D721Med (cell line): ENCODE data around the gene KLRF1.

Source experiments
- DNase-seq: peaks from one replicate; pipeline ENCODE4 v3.0.0; 2011; ENCODE audit warnings: low spot score; ENCODE audit not compliant: insufficient read length
- FAIRE-seq: peaks from 2 replicates; lab custom pipeline; 2011; peaks lifted over from hg19 to GRCh38; lab: Jason Lieb, UNC
- TF ChIP-seq, protein P1 (sequence below): IDR thresholded peaks from 2 replicates; pipeline ENCODE4 v1.5.1; 2012; ENCODE audit warnings: mild to moderate bottlenecking, control low read depth; ENCODE audit not compliant: insufficient read depth; ENCODE audit errors: missing control alignments

KLRF1 gene

DNA sequence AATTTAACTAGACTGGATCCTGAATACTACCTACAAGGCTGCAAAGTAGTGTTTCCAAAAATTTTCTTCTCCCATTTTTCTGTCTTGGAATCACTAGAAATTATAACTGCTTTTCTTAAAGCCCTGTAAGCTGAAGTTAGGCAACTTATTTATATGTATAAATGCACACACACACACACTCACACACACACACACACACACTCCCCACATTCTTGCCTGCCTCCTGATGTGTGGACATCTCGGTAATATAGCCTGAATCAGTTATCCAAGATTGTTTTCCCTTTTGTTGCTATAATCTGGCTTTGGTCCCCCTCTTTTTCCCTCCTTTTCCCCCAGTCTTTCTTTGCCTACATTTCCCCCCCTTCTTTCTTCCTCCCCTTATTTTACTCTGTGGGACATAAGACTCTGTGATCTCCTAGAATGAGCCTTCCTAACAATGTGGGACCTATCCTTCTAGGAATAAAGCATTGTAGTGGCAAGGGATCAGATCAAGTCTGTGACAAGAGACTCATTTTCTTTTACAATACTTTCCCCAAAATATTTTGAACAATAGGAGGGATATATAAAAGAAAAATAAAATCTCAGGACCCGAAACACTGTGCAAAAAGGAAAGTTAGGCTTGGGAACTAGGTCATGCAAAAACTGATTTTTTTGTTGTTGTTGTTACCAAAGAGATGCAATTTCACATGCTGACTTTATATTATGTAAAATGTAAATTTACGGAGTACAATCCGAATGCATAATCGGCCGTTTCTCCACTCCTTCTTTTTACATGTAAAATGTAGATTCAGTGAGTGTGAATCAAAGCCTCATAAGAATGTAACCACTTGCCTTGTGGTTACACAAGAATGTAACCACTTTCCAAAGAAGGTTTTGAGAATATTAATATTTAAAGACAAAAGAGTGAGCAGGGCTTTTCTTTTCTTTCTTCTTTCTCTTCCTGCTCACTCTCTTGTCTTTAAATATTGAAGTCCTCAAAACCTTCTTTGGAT is 40.3 kb upstream of the KLRF1 start:
- TF ChIP-seq, protein P1, sequence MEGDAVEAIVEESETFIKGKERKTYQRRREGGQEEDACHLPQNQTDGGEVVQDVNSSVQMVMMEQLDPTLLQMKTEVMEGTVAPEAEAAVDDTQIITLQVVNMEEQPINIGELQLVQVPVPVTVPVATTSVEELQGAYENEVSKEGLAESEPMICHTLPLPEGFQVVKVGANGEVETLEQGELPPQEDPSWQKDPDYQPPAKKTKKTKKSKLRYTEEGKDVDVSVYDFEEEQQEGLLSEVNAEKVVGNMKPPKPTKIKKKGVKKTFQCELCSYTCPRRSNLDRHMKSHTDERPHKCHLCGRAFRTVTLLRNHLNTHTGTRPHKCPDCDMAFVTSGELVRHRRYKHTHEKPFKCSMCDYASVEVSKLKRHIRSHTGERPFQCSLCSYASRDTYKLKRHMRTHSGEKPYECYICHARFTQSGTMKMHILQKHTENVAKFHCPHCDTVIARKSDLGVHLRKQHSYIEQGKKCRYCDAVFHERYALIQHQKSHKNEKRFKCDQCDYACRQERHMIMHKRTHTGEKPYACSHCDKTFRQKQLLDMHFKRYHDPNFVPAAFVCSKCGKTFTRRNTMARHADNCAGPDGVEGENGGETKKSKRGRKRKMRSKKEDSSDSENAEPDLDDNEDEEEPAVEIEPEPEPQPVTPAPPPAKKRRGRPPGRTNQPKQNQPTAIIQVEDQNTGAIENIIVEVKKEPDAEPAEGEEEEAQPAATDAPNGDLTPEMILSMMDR: no peak
- no peak for DNase-seq
- FAIRE-seq: no peak

DNA sequence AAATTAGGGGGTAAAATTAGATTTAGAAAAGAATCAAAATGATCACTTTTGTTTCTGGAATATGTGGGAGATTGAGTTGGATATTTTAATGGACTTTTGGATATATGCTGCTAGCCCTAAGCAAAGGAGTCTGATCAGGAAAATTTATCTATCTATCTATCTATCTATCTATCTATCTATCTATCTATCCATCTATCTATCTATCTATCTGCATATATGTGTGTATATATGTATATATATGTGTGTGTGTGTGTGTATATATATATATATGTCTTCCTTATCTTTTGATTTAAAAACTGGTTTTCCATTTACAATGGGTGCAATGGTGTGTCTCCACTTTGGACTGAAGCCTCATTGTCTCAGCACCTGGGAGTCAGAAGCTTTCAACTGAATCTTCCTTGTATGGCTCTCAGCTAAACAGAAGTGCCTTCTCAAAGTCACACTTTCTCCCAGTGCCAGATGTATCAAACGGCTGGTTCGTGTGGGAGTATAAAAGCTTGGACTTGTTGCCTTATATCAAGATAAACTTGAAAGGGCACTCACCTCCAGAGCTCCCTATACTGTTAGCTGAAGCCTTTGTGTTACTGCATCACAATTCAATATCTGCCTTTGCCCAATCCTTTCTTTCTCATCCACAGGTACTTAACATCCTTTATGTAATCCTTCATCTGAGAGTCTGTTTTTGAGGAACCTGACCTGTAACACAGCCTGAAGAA is 34.9 kb upstream of the KLRF1 start:
- TF ChIP-seq, protein P1: no peak
- DNase-seq (no peak), FAIRE-seq (no peak)

DNA sequence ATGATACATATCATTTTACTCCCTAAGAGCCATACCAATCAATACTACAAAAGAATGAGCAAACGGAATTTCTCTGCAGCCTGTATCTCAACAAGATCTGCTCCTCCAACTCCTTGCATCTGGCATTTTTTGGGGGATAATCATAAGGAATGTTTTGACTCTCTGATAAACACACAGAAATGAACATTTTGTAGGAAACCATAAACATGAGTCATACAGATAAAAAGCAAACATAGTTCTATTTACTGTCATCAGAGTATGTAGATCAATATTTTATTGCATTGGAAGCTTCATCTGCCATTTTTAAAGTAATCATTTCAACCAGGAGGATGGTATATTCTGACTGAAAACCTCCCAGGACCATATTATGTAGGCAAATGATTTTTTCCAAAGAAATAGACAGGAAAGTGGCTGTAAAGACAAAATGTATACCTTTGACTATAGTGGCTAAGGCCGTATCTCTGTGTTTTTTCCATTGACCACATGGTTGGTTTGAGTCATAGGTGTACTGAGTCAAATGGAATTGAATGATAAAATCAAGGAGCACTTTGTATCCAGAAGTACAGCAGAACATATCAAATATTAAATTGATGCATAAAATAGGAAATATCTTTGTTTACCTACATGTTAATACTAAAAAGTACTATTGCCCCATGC is 34.2 kb upstream of the KLRF1 start:
- FAIRE-seq (no peak), DNase-seq (no peak)
- TF ChIP-seq, protein P1: no peak

DNA sequence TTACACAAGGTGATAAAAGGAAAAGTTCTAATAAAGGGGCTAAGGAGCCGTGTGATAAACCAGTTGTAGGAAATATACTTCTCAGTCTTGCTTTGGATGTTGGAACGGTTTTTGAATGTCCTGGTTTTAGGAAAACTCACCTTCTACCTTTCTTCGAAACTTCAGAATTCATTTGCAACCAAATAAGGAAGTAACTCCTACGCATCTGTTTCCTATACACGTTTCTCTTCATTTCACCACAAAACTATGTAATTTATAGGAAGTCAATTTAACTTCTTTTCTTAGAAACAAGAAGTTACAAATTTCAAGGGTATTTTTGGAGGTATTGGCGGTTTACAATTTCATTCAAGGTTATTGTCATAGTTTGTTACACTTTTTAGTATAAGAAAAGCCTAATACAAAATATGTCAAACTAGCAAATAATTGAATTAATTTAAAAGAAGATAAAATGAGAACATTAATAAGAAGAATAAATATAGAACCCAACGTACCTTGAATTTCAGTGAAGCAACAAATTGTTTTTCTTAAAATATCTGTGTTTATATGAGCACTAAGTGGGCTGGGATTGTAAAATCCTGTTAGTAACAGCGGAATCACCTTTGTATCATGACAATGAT is 33.4 kb upstream of the KLRF1 start:
- no peak for FAIRE-seq
- TF ChIP-seq, protein P1: no peak
- DNase-seq: no peak

DNA sequence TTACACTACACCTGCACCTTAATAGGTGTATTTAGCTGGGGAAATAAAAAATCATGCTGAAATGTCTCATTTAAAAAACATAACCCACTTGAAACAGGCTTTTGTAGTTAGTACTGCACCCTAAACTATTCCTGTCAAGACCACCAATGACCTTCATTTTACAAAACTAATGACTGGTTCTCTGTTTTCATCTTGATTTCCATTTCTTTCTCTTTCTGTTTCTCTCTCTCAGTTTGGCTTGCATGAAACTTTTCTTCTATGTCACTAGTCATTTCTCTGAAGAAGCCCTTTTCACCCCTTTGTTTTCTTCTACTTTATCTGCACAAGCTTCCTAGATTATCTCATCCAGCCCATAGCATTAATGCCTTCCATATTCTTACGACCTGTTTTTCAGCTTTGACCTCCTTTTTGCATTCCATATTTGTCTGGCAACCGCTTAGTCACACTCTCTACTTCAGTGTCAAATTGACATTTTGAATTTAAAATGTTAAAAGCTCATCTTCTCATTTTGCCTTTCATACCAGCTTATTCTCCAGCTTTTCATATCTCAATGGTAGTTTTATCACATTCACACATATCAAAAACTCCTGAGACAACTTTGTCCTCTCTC is 32.7 kb upstream of the KLRF1 start:
- DNase-seq (no peak), FAIRE-seq (no peak)
- TF ChIP-seq, protein P1: no peak

DNA sequence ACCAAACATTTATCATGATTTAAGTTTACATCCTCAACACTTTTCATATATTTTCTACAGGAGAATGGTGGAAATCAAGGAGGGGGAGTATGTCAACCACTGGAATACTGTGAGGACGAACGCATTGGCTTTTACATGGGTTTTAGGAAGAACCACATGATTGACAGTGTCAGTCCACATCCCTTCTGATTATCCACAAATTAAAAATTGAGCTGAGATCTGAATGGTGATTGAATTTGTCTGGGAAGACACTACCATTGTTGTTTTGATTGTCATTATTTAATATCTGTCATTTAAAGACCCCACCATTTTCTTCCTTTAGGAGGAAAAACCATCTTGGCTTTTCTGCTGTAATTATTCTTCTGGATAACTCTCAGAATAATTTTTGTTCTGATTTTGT is 31.3 kb upstream of the KLRF1 start:
- DNase-seq (no peak), FAIRE-seq (no peak)
- TF ChIP-seq, protein P1: no peak
